Common myeloid progenitor, CD34-positive (primary cell): Measurements from ENCODE around the gene NXPH3.

Experiments
- CTCF ChIA-PET: fragments of 350-600 bp; sonication (Branson Sonifier 250); formaldehyde crosslinking; loops from one replicate; lab custom pipeline; 2021; ENCODE audit warnings: antibody characterized with exemption; lab: Charles Lee
- POLR2A ChIA-PET: fragments of 350-600 bp; sonication (Branson Sonifier 250); formaldehyde crosslinking; loops from one replicate; lab custom pipeline; 2021; ENCODE audit warnings: antibody characterized with exemption; lab: Charles Lee
- DNase-seq, 3 donors: peaks; one replicate each; pipeline versions ENCODE4 v3.0.0 to v3.0.0-alpha.2; 2013
- H3K27ac ChIP-seq, 2 experiments: 1 replicate in 1 of 2; 2 replicates in 1 of 2; pipeline ENCODE4 v1.7.0; 2013; ENCODE audit warnings: inconsistent platforms in 2 of 2, low read length in 2 of 2, mild to moderate bottlenecking in 2 of 2, low read depth in 1 of 2, moderate library complexity in 1 of 2; ENCODE audit not compliant: severe bottlenecking in 2 of 2, insufficient read depth in 1 of 2, poor library complexity in 1 of 2
- H3K27me3 ChIP-seq, 5 experiments: replicated peaks in 2 of 5; 1 replicate in 3 of 5; 2 replicates in 2 of 5; pipeline versions ENCODE4 v1.6.1 to v1.7.0; 2013; ENCODE audit warnings: low read length in 4 of 5, mild to moderate bottlenecking in 2 of 5, moderate library complexity in 2 of 5, inconsistent platforms in 1 of 5; ENCODE audit not compliant: insufficient read depth in 5 of 5, control insufficient read depth in 4 of 5
- H3K36me3 ChIP-seq, 4 experiments: 1 replicate in 2 of 4; 2 replicates in 2 of 4; pipeline versions ENCODE4 v1.6.1 to v1.7.0; 2013; ENCODE audit warnings: low read length in 3 of 4, control low read depth in 1 of 4, mild to moderate bottlenecking in 1 of 4; ENCODE audit not compliant: control insufficient read depth in 4 of 4, insufficient read depth in 4 of 4
- H3K4me1 ChIP-seq, 4 experiments: 1 replicate in 3 of 4; 2 replicates in 1 of 4; pipeline versions ENCODE4 v1.6.1 to v1.7.1; 2013; ENCODE audit warnings: low read length in 3 of 4, mild to moderate bottlenecking in 3 of 4, control low read depth in 1 of 4, inconsistent platforms in 1 of 4, moderate library complexity in 1 of 4; ENCODE audit not compliant: control insufficient read depth in 4 of 4, insufficient read depth in 4 of 4; ENCODE audit errors: control extremely low read depth in 1 of 4
- H3K4me3 ChIP-seq, 7 experiments: 1 replicate in 4 of 7; 2 replicates in 3 of 7; pipeline versions ENCODE4 v1.5.1 to v1.7.0; 2013; ENCODE audit warnings: mild to moderate bottlenecking in 7 of 7, low read length in 6 of 7, moderate library complexity in 6 of 7, inconsistent platforms in 2 of 7, low read depth in 2 of 7, control low read depth in 1 of 7; ENCODE audit not compliant: insufficient read depth in 4 of 7, control insufficient read depth in 1 of 7; ENCODE audit errors: extremely low read depth in 1 of 7
- H3K9me3 ChIP-seq, 5 experiments: 1 replicate in 4 of 5; 2 replicates in 1 of 5; pipeline versions ENCODE4 v1.6.1 to v1.7.1; 2013; ENCODE audit warnings: low read length in 4 of 5, mild to moderate bottlenecking in 2 of 5, inconsistent platforms in 1 of 5, low read depth in 1 of 5, moderate library complexity in 1 of 5; ENCODE audit not compliant: control insufficient read depth in 4 of 5, insufficient read depth in 2 of 5; ENCODE audit errors: control extremely low read depth in 1 of 5
- WGBS: methylation state at CpG from one replicate; pipeline ENCODE4 v1.1.5; 2013; ENCODE audit not compliant: insufficient coverage; 5-methylcytosine and 5-hydroxymethylcytosine counted together

The NXPH3 gene

DNA sequence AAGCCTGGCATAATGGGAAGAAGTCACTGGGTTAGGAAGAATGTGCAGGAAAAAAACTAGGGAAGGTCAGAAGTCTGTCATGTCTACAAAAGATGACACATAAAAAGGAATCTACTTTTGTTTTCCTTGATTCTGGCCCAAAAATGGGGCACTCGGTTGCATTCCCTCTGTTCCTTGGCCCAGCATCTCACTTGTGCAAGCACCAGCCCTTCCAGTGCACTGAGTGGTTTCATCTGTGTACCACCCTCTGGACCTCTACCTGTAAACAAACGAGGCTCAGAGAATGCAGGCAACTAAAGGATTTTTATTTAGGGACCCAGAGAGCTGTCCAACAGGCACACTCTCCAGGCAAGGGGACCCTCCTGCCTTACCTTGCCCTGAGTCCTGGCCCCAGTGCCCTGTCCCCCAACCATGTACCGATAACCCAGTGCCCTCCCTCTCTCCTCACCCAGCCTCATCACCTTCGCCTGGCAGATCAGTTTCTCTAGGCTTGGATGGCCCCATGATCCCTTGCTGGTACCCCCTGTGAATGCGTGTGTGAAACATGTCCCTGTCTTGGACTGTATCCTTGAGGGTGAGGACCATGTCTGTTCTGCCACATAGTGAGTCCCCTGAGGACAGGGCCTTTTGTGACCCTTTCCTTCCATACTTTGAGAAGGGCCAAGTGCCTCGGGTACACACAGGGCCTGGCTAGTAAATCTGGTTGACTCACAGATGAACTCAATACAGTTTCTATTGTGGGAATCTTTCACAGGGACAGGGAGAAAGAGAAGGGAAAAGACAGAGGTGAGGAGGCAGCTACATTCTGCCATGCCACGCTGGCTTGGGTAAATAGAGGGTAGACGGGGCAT lies 13.3 kb downstream of the NXPH3 start:
- 96% methylated on average over 4 of the region's 8 CpGs for WGBS
- no peaks in the 10 kb centered on the region for H3K9me3 ChIP-seq
- peaks cover 0 to 5% (median 2%) of the 10 kb centered on the region in 4 experiments for H3K4me1 ChIP-seq
- peaks cover 0 to 4% (median 2%) of the 10 kb centered on the region in 4 experiments for H3K36me3 ChIP-seq
- DNase-seq: no peak
- H3K27me3 ChIP-seq: no peaks in the 10 kb centered on the region
- H3K27ac ChIP-seq: no peak overlapping the region
- no peak overlapping the region for H3K4me3 ChIP-seq
- ChIA-PET CTCF (interaction anchor here (1.1 to 1.3 kb wide), 2 partner anchors 13 to 18 kb away, joined by 4 read pairs; partner anchors contain the start of gene NXPH3), POLR2A (interaction anchor here (0.7 kb wide), 1 partner anchor 14 kb away, joined by 3 read pairs; no protein-coding TSS in a partner anchor)

DNA sequence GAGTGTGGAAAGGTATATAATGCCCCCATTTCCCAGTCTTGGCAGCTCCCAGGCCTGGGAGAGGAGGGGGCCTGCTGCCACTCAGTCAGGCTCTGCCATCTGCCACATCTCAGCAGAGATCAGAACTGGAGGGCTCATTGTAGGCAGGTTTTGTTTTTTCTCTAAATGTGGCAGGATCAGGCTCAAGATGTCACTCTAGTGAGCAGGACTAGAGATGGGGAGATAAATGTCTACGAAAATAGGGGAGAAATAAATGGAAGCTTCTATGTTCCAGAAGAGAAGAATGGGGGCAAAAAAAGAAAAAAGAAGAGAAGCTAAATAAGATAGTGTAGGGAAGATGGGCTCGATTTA lies 13.9 kb downstream of the NXPH3 start:
- H3K27me3 ChIP-seq: no peaks in the 10 kb centered on the region
- no peak overlapping the region for H3K27ac ChIP-seq
- POLR2A ChIA-PET: interaction anchor here (0.7 kb wide), 1 partner anchor 14 kb away, joined by 3 read pairs; no protein-coding TSS in a partner anchor
- H3K4me1 ChIP-seq: peaks cover 0 to 5% (median 2%) of the 10 kb centered on the region in 4 experiments
- 100% methylated on average over 1 of the region's 2 CpGs for whole genome bisulfite sequencing
- CTCF ChIA-PET: no interaction called here
- H3K4me3 ChIP-seq: no peak overlapping the region
- DNase-seq: no peak
- no peaks in the 10 kb centered on the region for H3K9me3 ChIP-seq
- peaks cover 0 to 7% (median 2%) of the 10 kb centered on the region in 4 experiments for H3K36me3 ChIP-seq

DNA sequence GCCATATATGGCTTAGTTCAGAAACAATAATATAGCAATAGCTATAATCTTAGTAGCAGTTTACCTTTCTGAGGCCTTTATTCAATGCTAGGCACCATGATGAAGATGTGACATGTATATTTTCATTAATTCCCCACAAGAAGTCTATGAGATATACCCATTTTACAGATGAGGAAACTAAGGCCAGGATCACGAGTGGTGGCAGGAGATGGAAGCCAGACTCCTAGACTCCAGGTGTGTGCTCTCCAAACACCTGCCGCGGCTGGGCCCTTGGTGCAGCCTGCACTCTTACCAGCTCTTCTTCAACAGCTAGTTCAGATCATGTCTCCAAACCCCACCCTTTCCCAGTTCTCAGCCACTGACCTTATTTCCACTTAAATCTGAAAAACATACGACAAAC lies 15.2 kb downstream of the NXPH3 start:
- no peak for DNase-seq
- POLR2A ChIA-PET: interaction anchor here (0.6 kb wide), 2 partner anchors 38 to 42 kb away, joined by 3 to 4 read pairs; no protein-coding TSS in a partner anchor

DNA sequence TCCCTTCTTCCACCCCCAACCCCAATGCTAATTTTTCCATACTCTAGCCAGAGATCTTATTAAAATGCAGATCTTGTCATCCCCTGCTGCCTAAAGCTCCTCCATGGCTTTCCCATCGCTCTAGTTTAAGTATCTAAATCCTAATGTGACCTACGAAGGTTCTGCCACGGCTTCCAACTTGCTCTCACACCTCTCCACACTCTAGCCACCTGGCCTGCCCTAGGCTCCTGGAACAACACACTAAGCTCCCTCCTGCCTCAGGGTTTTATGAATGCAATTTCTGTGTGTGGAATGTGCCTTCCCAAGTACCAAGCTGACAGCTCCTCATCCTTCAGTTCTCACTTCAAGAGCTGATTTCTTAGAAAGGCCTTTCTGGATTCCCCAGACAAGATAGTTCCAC lies 16.6 kb downstream of the NXPH3 start:
- H3K4me3 ChIP-seq: no peak overlapping the region
- ChIA-PET CTCF (no interaction called here), POLR2A (no interaction called here)
- no peaks in the 10 kb centered on the region for H3K9me3 ChIP-seq
- 94% methylated on average over 3 of the region's 3 CpGs for WGBS
- H3K27me3 ChIP-seq: no peaks in the 10 kb centered on the region
- peaks cover 0 to 5% (median 2%) of the 10 kb centered on the region in 4 experiments for H3K4me1 ChIP-seq
- DNase-seq: no peak
- peaks cover under 1 to 26% (median 17%) of the 10 kb centered on the region in 4 experiments for H3K36me3 ChIP-seq
- no peak overlapping the region for H3K27ac ChIP-seq

More for the DNA sequence above, 15.2 kb downstream of the NXPH3 start:
- Histone ChIP-seq H3K27me3 (no peaks in the 10 kb centered on the region), H3K36me3 (peaks cover 0 to 12% (median 5%) of the 10 kb centered on the region in 4 experiments), H3K27ac (no peak overlapping the region), H3K4me1 (peaks cover 0 to 5% (median 2%) of the 10 kb centered on the region in 4 experiments), H3K9me3 (no peaks in the 10 kb centered on the region), H3K4me3 (no peak overlapping the region)
- WGBS: 100% methylated on average over 1 of the region's 4 CpGs
- CTCF ChIA-PET: interaction anchor here (0.9 kb wide), 1 partner anchor 15 kb away, joined by 3 read pairs; the partner anchor contains the start of gene NXPH3

DNA sequence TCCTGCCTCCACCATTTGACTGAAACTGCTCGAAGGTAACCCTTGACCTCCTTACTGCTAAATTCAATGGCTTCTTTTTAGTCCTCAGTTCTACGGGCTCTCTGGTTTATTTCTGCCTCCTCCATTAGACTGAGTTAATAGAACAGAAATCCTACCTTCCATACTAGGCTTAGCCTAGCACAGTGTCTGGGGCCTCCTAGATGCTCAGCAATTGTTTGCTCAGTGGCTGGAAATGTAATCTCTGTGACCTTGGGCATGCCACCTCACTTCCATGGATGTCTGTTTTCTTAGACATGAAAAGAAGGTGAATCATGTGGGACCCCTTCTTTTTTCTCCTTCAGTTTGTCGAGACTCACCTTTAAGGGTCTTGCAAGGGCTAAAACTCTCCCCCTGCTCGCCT lies 19.7 kb downstream of the NXPH3 start:
- ChIA-PET CTCF (no interaction called here), POLR2A (no interaction called here)
- 100% methylated on average over 2 of the region's 4 CpGs for WGBS

DNA sequence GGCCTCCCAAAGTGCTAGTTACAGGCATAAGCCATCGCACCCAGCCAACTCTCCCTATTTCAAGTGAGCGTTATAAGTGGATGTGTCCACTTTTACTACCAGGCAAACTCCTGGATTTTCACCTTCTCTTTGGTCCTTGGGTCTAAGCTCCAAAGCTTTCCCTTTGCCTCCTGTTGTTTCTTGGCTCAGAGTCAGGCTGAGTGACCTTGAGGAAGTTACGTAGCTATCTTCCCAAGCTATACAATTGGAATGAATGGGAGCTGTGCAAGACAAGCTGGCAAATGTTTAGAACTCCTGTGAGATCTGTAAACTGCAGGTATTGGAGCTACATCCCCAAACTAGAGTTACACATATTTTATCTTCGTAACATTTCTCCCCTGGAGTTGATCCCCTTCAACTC lies 20.3 kb downstream of the NXPH3 start:
- no peaks in the 10 kb centered on the region for H3K4me1 ChIP-seq
- DNase-seq: no peak
- no peaks in the 10 kb centered on the region for H3K9me3 ChIP-seq
- POLR2A ChIA-PET: no interaction called here
- H3K36me3 ChIP-seq: peaks cover 12 to 57% (median 47%) of the 10 kb centered on the region in 4 experiments
- H3K27me3 ChIP-seq: no peaks in the 10 kb centered on the region
- H3K27ac ChIP-seq: no peak overlapping the region
- CTCF ChIA-PET: no interaction called here
- WGBS: 100% methylated on average over 3 of the region's 4 CpGs
- no peak overlapping the region for H3K4me3 ChIP-seq

More for the DNA sequence above, 19.7 kb downstream of the NXPH3 start:
- Histone ChIP-seq H3K36me3 (peaks cover 7 to 51% (median 41%) of the 10 kb centered on the region in 4 experiments), H3K27me3 (no peaks in the 10 kb centered on the region), H3K4me1 (no peaks in the 10 kb centered on the region), H3K4me3 (no peak overlapping the region), H3K9me3 (no peaks in the 10 kb centered on the region), H3K27ac (no peak overlapping the region)
- DNase-seq: no peak
